ENCODE measurements around the gene PDE4B.

The PDE4B gene

GRCh38 chr1:66337249-66337648 lies 544.6 kb downstream of the PDE4B start:
- DNase-seq (ENCODE audit: low read depth): no peak

GRCh38 chr1:66339944-66340343 lies 547.2 kb downstream of the PDE4B start:
- DNase-seq (ENCODE audit: low read depth): no peak

DNA sequence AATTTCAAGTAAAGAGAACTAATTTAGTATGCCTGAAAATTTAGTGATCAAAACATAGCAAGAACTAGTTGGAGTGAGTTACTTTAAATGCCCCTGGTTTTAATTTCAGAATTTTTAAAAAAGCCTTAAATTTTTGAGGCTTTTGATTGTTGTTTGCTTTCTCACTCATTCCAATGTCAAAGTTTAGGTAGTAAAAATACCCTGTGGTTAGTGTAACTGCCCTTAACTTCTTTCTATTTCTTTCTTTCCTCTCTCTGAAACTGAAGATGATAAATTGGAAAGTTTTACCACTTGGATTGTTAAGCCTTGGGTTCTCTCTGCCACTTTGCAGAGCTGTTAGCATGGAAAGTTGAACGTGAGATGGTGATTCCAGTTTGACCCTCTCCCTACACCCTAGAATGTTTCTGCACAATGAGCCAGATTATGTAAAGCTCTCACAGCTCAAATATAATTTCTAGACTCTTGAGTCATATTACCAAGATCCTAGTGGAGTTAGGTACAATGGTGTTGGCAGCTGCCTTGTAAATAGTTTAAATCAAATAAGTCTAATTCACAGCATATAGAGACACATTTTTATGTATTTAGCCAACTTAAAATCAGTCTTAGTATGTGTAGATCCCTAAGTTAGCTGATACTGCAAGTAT lies 548.9 kb downstream of the PDE4B start:
- no peak for DNase-seq (ENCODE audit: low read depth)

DNA sequence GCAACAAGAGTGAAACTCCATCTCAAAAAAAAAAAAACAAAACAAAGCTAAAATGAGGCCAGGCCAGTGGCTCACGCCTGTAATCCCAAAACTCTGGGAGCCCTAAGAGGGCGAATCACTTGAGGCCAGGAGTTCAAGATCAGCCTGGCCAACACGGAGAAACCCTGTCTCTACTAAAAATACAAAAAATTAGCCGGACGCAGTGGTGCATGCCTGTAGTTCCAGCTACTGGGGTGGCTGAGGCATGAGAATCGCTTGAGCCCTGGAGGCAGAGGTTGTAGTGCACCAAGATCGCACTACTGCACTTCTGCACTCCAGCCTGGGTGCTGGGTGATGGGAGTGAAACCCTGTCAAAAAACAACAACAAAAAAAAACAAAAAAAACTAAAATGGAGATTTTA lies 550.0 kb downstream of the PDE4B start:
- no peak for DNase-seq (ENCODE audit: low read depth)

- DNase-seq (ENCODE audit: low read depth): no peak
Observed at GRCh38 chr1:66343569-66344325, 551.1 kb downstream of the PDE4B start.

- no peak for DNase-seq (ENCODE audit: low read depth)
Observed at GRCh38 chr1:66346057-66346795, 553.5 kb downstream of the PDE4B start.

GRCh38 chr1:66346873-66347272 lies 554.2 kb downstream of the PDE4B start:
- DNase-seq (ENCODE audit: low read depth): no peak

GRCh38 chr1:66348776-66349175 lies 556.1 kb downstream of the PDE4B start:
- DNase-seq (ENCODE audit: low read depth): no peak

- no peak for DNase-seq (ENCODE audit: low read depth)
Observed at GRCh38 chr1:66349242-66349641, 556.5 kb downstream of the PDE4B start.

- DNase-seq (ENCODE audit: low read depth): no peak
Observed at GRCh38 chr1:66350001-66350547, 557.4 kb downstream of the PDE4B start.

GRCh38 chr1:66351478-66351877 lies 558.8 kb downstream of the PDE4B start:
- DNase-seq (ENCODE audit: low read depth): no peak

DNA sequence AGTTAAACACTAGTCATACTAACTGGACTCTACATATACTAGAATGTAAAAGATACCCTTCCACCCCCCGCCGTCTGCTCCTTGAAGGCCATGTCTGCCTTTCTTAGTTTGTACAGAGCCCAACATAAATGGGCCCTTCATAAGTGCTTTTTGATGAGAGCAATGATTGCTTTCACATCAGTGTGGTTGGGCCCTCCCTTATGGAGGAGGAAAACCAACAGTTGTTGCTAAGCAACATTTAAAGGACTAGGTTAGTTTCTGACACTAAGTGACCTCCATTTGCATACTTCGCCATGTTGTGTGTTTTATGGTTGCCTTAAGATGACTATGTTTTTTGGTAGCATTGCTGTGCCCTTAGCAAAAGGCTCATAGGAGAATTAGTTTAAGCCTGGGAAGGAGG lies 559.2 kb downstream of the PDE4B start:
- no peak for DNase-seq (ENCODE audit: low read depth)

DNA sequence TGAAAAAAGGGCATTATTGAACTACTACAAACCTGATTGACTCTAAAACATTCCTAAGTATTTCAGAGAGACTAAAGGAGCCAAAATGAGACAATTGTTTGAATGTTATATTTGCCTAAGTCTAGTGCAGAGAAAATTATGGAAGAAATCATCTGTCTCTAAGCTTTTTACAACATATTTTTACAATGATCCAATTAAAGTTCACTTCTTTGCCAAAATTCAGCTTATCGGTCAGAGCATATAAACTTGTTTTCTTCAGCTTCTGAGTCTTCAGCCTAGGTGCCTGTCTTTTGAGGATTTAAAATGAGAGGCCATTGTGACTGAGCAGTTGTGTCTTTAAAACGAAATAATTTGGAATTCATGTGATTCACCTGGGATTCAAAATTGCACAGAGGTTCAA lies 560.1 kb downstream of the PDE4B start:
- no peak for DNase-seq (ENCODE audit: low read depth)

- no peak for DNase-seq (ENCODE audit: low read depth)
Observed at GRCh38 chr1:66353257-66353656, 560.6 kb downstream of the PDE4B start.

- no peak for DNase-seq (ENCODE audit: low read depth)
Observed at GRCh38 chr1:66354311-66355201, 561.9 kb downstream of the PDE4B start.

- no peak for DNase-seq (ENCODE audit: low read depth)
Observed at GRCh38 chr1:66355756-66356155, 563.1 kb downstream of the PDE4B start.

DNA sequence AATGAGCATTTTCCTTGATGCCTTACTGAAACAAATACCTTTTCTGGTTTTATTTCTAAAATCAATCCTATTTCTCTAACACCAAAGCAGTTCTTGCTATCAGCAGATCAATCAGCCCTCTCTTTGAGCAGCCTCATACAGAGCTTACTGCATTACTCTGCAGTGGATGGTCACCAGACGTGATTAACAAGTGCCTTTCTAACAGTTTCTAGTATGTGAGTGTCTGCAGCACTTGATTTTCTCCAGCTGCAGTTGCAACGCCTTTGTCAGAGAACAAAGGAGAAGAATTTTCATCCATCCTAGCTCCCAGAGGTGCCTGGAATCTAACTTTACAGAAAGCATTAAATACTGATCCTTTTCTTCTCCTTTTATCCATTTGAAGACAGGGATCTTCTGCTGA lies 563.9 kb downstream of the PDE4B start:
- DNase-seq (ENCODE audit: low read depth): no peak

- DNase-seq (ENCODE audit: low read depth): no peak
Observed at GRCh38 chr1:66357021-66357420, 564.3 kb downstream of the PDE4B start.

DNA sequence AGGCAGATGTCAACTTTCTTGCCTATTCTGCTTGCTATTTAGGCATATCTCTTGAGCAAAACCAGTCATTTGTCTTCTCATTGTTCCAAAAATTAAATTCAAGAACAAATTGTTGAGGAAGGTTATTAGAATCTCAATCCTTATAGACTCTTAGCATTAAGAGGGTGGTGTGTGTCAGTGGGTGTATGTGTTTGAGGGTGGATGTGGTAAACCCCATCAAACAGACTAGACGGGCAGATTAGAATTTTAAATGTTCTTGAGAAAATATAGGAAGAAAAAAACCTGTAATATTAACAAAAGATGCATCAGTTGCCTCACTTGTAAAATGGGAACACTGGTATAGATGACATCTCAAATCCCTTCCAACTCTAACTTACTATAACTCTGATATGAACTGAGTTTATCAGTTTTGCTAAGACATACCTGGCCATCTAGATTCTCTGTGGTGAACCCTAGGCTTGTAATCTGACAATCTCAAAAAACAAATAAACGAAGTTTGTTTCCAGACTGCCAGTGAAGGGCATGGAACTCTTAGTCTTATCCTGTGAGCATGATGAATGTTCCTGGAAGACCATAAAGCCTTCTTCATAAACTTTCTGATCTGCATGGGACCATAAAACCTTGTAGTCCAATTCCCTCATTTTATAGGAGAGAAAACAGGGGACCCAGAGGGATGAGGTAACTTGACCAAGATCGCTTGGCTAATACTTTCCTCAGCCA lies 564.9 kb downstream of the PDE4B start:
- no peak for DNase-seq (ENCODE audit: low read depth)

DNA sequence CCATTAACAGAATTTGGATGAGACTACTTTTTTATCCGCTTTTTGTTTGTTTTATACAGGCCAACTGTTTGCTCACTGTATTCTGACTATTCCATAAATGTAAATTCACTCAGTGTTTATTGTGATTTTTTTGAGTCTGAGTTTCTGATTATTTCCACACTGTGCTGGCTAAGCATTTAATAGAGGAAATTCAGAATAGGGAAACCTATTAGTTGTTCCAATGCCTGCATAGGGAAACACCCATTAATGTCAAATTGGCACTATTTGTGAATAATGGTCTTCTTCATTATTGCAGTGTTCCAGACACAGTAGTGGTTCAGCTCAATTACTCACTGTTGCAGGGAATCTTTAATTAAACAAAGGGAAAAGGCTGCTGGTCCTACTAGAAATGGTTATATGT lies 566.6 kb downstream of the PDE4B start:
- no peak for DNase-seq (ENCODE audit: low read depth)

GRCh38 chr1:66359815-66360214 lies 567.1 kb downstream of the PDE4B start:
- DNase-seq (ENCODE audit: low read depth): no peak
